HG02588 (cell line): ENCODE data around the gene CRYL1.
"Not testable (repeated sequence)": the region's sequence is repeated elsewhere in the genome, so short reads cannot be mapped to it uniquely, and the experiment has no call there.

Experiments used
- ATAC-seq: cut with Tn5 transposase; IDR thresholded peaks from one replicate; pipeline ENCODE4 v1.9.1; 2021; ENCODE audit warnings: mild to moderate bottlenecking, moderate library complexity; ENCODE audit not compliant: unreplicated experiment

The CRYL1 gene

DNA sequence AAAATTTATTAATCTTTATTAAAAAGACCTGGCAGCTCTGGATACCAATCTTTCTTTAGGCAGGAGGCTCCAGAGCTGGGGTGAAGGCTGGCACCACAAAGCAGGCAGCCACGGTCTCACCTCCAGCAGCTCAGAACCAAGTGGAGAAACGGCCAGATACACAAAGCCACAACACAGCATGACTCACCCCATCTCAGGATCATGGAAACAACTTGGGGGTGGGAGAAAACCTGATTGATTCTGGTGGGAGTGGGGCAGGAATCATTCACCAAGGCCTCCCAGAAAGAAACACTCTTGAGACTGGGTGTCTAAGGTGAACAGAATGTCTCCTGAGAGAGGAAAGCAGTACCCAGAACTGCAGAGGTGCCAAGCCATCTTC, 64.2 kb downstream of the CRYL1 start:
- ATAC-seq = no peak

DNA sequence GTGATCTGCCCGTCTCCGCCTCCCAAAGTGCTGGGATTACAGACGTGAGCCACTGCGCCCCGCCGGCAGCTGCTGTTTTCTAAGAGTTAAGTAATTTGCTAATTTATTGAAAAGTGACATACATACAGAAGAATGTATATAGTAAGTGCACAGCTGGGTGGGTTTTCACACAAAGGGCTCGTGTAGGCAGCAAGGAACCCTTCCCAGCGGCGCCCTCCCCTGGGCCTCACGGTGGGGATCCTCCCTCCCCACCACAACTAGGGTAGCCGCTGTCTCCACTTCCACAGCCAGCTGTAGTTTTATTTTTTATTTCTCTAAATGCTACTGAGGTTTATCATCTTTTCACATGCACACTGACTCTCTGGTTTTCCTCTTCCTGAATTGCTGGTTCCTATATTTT, 64.9 kb downstream of the CRYL1 start:
- no peak for ATAC-seq

GRCh38 chr13:20457670-20458069, 68.0 kb downstream of the CRYL1 start:
- ATAC-seq = no peak

GRCh38 chr13:20456737-20457136, 68.9 kb downstream of the CRYL1 start:
- no peak for ATAC-seq

DNA sequence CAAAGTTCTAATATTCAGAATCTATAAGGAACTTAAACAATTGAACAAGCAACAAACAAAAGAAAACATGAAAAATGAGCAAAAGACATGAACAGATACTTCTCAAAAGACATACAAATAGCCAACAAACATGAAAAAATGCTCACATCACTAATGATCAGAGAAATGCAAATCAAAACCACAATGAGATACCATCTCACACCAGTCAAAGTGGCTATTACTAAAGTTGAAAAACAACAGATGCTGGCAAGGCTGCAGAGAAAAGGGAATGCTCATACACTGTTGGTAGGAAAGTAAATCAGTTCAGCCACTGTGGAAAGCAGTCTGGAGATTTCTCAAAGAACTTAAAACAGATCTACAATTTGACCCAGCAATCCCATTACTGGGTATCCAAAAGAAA, 74.3 kb downstream of the CRYL1 start:
- no peak for ATAC-seq

GRCh38 chr13:20448470-20448869, 77.2 kb downstream of the CRYL1 start:
- no peak for ATAC-seq

GRCh38 chr13:20446900-20447299, 78.8 kb downstream of the CRYL1 start:
- ATAC-seq = no peak

- no peak for ATAC-seq
Measured at GRCh38 chr13:20446405-20446804, 79.3 kb downstream of the CRYL1 start.

GRCh38 chr13:20442798-20443381, 82.8 kb downstream of the CRYL1 start:
- no peak for ATAC-seq

GRCh38 chr13:20442375-20442774, 83.3 kb downstream of the CRYL1 start:
- ATAC-seq = no peak

DNA sequence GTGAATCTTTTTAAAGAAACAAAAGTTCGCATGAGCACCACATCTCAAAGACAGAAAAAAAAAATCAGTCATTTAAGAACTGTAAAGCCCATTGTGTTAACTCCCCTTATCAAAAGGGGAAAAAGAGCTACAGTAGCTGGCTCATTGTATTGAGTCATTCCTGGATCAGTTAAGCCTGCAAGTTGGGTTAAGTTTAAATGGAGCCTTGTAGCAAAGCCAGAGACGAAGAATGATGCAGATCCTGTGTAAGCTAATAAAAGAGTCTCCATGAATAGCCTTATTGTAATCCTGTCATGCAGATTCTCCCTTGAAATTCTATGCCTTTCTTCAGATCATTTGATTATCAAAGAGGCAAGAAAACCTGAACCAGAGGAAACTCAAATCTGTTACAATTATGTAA, 83.8 kb downstream of the CRYL1 start:
- no peak for ATAC-seq

DNA sequence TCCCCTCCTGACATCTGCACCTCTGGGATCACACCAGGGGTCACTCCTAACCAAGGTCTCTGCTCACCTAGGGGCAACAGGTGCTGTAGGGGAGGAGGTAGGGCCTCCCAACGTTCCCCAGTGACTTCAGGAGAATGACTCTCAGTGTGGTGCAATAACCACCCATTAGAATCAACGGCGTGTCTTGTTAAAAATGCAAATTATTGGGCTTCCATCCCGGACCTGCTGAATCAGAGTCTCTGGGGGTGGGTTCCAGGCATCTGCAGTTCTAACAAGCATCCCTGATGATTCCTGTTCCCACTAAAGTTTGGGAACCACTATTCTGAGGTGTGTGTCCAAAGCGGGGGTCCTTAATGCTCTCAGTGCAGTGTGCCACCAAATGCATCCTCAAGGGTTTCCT, 84.6 kb downstream of the CRYL1 start:
- no peak for ATAC-seq

DNA sequence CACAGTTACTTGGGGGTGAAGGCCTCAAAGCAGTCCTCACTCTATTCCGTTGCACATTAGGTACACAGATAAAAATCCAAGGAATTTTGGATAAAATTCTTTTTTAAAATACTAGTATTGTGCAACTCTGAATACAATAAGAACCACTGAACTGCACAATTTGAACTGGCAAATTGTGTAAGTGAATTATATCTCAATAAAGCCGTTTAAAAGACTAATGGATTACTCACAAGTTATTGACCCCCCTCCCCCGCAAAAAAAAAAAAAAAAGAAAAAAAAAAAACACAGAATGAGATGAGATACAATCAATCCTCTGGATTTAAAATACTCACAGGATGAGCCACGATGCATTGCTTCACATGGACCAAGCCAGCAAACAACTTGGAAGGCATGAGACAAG, 86.4 kb downstream of the CRYL1 start:
- no peak for ATAC-seq

GRCh38 chr13:20438801-20439200, 86.9 kb downstream of the CRYL1 start:
- ATAC-seq = no peak

- no peak for ATAC-seq
Measured at GRCh38 chr13:20436505-20436904, 89.2 kb downstream of the CRYL1 start.

- ATAC-seq = no peak
Measured at GRCh38 chr13:20435616-20436368, 89.9 kb downstream of the CRYL1 start.

GRCh38 chr13:20434210-20434609, 91.4 kb downstream of the CRYL1 start:
- ATAC-seq = not testable (repeated sequence)

GRCh38 chr13:20431687-20432384, 93.8 kb downstream of the CRYL1 start:
- ATAC-seq = no peak

- ATAC-seq = no peak
Measured at GRCh38 chr13:20431080-20431479, 94.6 kb downstream of the CRYL1 start.

DNA sequence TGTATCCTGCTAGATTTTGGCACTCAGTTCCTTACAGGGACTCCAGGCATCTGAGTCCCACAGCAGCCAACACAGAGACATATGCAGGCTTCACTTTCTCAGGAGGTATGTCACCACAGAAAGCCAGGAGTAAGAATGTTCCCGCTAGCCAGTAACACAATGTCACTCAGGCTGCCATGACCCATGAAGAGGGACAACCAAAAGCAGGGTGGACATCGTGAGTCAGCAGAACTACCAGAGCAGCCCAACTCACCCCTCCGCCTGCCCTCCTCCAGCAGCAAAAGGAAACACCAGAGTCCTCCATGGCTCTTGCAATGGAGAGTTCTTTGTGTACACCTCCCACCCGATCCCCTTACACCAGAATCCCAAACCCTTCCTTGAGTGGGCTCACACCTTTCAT, 95.4 kb downstream of the CRYL1 start:
- no peak for ATAC-seq

GRCh38 chr13:20429682-20430081, 96.0 kb downstream of the CRYL1 start:
- no peak for ATAC-seq
